Activated CD4-positive, alpha-beta T cell treated with anti-CD3 and anti-CD28 coated beads, Interleukin-2, amount 50 U/mL, for 1 hour (primary cell): ENCODE results near the gene POFUT2.

Experiments used
- DNase-seq: peaks from one replicate; pipeline ENCODE4 v3.0.0-alpha.2; 2020

The POFUT2 gene

DNA sequence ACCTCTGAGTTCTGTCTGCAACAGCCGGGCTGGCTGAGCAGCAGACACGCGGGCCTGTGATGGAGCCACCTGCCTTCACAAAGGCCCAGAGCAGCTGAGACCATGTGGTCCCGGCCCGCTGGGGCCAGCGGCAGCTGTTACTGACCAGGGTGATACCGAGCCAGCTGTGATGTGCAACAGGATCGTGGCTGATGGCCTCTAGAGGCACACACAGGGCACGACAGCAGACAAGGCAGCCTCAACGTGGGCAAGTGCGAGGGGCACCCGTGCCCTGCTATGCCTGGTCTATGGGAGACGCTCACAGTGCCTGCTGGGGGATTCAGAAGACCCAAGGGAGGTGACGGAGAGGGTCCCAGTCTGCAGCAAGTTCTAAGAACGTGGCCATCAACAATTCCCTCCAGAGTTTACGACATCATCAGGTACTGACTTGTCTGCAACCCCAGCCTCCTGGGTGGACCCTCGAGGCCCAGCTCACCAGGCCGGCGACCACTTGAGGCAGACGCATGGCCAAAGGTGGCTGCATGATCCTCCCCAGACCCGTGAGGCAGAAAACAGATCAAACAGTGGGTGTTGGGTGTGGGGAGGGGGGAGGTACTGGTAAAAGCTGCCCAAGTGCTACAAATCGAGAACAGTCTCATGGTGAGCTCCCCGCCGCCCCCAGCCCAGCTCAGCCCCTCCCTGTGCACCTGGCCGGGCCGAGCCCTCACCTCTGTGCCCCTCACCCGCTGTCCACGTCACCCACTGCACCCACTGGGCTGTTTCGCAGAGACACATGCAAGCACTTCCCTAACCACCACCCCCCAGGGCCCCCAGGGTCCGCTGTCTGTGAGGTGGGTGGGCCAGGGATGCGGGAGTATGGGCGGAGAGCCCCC lies 6.0 kb downstream of the POFUT2 start:
- no peak for DNase-seq

GRCh38 chr21:45280969-45281368 lies 6.7 kb downstream of the POFUT2 start:
- no peak for DNase-seq

DNA sequence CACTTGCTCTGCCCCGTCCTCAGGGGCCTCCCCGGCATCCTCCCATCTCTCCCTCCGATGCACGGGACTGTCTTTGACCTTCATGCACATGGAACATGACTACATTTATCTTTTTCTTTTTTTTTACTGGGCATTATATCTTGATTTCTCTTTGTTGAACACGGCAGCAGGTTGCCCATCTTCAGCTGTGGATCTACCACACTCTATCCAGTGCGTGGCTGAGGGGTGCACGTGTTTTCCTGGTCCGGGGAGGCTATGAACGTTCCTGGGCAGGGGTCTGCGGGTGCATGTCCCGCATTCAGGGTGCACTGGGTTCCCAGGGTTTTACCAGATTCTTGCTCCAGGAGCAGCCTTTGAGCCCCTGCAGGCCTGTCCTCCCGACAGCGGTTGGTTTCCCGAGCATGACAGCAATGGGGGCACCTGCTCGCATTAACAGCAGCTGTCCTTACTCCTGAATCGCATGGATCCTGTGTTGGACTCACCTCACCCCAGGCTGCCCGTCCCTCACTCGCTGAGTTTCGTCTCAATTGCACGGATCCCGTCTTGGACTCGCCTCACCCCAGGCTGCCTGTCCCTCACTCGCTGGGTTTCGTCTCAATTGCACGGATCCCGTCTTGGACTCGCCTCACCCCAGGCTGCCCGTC lies 7.4 kb downstream of the POFUT2 start:
- no peak for DNase-seq

- no peak for DNase-seq
Observed at GRCh38 chr21:45279446-45280177, 8.1 kb downstream of the POFUT2 start.

DNA sequence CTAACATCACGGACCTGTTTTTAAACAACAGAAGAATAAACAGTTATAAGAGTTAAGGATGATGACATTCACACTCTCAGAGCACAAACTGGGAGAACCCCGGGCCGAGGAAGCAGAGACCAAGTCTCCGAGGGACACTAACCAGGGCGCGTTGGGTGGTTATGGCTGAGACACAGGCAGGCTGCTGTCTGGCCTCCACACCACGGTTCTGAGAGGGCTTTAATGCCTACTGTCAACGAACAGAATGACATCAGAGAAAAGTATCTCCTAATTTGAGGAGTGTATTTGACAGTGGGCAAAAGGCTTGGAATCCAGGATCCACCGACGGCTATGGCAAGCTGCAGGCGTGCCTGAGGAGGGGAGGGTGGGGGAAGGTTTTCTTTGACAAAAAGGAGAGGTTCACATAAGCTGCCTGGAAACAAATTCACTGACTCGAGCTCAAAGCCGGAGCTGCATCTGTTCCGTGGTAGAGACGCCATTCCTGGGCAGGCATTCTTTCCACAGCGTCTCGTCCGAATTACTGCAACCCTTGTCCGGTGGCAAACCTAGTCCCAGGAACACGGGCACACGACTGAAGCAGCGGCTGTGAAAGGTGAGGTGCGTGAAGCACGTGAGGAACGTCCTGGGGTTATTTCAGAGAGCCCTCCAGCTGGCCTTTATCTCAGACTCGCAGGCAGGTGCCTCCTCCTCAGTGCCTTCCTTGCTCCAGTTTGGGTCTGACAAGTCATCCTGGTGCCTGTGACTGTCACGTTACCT lies 9.4 kb downstream of the POFUT2 start:
- no peak for DNase-seq

DNA sequence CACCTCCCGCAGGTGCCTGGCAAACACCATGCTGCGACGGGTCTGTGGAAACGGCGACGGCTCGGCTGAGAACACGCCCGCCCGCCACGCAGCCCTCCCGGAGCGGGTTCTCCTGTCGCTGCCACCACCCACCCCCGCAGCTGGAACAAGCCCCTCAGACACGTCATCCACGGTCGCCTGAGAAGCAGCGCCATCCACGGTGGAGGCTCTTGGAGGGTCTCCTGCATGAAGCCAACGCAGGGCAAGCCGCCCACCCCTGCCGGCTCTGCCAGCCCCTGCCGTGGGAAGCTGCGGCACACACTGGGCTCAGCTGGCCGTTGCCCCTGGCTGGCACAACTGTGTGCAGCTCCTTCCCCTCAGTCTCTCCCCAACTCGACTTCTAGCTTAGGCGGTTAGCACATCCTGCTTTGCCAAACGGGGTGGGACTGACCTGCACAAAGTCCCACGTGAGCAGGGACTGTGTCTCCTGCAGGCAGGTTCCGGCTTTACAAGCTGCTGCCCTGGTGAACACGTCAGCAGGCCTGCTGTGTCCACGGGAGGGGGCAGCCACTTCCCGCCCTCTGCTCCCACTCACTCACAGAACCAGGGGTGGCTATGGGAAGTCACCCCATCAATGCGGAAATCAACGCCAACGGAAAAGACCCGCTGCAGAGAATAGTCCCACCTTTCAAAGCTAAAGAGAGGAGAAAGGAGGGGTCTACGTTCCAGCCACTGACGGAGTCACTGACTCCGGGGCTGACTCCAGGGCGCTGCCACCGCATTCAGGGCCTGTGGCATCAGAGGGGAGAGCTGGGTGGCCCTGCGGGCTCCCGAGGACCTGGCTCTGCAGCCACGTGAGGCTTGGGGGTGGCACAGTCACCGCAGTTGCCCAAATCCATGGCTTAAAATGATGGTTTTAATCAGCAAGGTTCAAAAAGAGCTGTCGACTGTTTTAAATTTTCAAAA lies 10.3 kb downstream of the POFUT2 start:
- DNase-seq: no peak

DNA sequence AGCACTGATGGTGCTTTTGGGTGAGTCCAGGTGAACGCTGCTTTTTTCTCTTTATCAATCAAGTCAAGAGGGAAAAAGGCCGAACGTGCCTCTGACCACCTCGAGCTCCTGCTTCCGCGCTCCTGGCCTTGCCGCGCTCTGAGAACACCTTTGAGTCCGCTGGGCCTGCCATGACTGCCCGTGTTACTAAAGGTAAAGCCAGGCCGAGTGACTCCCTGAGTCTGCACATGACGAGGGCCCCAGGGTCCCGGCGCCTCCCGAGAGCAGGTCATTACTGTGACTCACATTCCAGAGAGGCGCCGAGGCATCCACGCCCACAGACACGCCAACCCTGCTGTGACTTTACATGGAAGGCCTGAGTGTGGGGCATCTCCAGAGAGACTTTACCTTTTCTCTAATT lies 11.1 kb downstream of the POFUT2 start:
- DNase-seq: no peak

DNA sequence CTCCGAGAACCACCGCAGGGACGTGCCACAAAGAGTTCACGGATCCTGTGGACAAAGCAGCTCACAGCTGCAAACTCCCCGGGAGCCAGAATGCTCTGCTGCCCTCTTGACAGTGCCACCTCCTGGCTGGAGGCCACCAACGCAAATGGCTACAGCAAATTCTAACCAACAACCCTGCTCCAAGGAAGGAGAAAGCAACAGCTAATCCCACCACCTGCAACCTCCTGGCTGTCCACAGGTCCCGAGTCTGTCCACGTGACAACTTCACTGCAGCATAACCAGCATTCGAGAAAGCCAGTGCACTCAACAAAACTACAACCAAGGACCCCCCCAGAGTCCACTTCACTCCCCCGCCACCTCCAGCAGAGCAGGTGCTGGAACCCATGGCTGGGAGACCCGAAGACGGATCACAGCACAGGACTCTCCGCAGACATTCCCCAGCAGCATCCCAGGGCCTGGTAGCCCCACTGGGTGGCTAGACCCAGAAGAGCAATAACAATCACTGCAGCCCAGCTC lies 17.3 kb downstream of the POFUT2 start:
- DNase-seq: no peak

DNA sequence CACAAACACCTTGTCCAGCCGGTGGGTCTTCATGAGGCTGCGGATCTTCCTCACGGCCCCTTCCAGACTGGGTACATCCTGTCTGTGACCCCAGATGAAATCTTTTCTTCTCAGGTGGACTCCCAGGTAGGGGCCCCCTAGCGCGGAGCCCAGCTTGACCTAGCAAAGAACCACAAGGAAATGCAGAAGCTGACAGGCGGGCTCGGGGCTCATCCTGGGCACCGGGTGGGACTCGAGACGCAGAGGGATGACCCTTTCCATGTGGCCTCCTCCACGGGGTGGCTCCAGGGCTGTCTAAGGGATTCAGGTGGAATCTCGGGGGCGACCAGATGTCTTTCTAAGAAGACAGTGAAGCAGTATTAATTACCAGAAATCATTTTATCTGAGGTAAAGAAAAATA lies 17.8 kb downstream of the POFUT2 start:
- no peak for DNase-seq

- DNase-seq: no peak
Observed at GRCh38 chr21:45267390-45267760, 20.3 kb downstream of the POFUT2 start.

- peak; percentile 41 for DNase-seq
Observed at GRCh38 chr21:45266518-45267389, 20.9 kb downstream of the POFUT2 start.

- no peak for DNase-seq
Observed at GRCh38 chr21:45265721-45266517, 21.8 kb downstream of the POFUT2 start.

DNA sequence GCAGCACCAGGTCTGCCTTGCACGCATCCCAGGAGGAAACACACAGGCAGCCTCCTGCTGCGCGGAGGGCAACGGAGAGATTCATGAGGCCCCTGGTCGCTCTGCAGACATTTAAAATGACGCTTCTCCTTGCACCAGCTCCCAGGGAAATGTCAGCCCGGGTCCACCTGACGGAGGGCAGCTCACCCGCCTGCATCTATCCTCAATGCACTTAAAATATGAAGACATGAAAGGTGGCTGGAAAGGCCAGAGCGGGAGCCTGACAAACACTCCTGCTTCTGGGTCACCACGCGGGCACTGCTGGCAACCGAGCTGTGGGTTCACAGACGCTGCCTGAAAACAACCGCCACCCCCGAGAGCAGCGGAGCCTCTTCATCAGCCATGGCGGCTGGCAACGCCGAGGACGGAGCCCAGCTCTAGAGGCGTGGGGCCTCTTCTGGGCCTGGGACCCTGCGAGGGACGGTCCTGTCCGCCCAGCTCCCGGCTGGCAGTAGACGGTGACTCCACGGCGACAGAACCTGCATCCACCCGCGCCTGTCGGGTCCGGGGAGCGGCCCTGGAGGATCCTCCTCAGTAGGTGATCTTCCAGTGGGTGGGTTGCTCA lies 22.7 kb downstream of the POFUT2 start:
- DNase-seq: no peak

DNA sequence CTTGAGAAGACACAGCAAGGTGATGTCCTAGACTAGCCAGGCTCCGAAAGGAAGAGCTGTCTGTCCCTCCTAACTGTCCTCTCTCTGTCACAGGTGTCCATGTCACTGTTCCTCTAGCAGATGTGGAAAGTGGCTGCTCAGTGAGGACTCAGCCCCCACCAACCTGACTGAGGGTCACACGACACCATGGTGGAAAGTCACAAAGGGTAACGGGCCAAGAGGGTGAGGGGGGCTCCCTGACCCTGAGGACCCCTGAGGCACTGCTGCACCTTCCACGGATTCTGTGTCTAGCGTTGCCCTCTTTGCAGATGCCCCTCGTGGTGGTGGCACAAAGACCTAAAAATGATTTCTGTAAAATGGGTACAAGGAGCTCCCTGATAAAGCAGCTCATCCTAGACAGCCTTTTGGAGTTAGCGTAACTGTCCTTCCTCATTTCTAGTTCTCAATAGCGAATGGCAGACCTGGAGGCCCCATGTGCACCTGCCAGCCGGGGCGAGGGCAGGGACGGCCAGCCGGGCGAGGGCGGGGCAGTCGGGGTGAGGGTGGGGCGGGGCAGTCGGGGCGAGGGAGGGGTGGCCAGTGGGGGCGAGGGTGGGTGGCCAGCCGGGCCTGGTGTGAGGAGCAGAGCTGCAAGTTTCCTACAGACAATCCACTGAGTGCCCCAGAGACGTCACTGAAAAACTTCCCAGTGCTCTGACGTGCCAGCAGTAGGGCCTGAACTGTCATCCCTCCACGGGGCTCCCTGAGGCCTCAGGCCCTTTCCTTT lies 23.4 kb downstream of the POFUT2 start:
- DNase-seq: no peak

GRCh38 chr21:45263534-45263933 lies 24.2 kb downstream of the POFUT2 start:
- no peak for DNase-seq

GRCh38 chr21:45262616-45263015 lies 25.1 kb downstream of the POFUT2 start:
- DNase-seq: no peak

GRCh38 chr21:45262041-45262581 lies 25.6 kb downstream of the POFUT2 start:
- no peak for DNase-seq

GRCh38 chr21:45261093-45261492 lies 26.6 kb downstream of the POFUT2 start:
- no peak for DNase-seq
